ENCODE results near the gene LVRN. TPM values are rescaled to one million over a fixed set of nuclear protein-coding genes. Genes with fewer than 3 reads are reported as not detected.
"Not testable (repeated sequence)": the region's sequence is repeated elsewhere in the genome, so short reads cannot be mapped to it uniquely, and the experiment has no call there.

Gene LVRN
- total and polyA plus RNA-seq, 2 of the 4 experiments (the other 2 are of a cell fraction) = 0.10 to 0.18 TPM

DNA sequence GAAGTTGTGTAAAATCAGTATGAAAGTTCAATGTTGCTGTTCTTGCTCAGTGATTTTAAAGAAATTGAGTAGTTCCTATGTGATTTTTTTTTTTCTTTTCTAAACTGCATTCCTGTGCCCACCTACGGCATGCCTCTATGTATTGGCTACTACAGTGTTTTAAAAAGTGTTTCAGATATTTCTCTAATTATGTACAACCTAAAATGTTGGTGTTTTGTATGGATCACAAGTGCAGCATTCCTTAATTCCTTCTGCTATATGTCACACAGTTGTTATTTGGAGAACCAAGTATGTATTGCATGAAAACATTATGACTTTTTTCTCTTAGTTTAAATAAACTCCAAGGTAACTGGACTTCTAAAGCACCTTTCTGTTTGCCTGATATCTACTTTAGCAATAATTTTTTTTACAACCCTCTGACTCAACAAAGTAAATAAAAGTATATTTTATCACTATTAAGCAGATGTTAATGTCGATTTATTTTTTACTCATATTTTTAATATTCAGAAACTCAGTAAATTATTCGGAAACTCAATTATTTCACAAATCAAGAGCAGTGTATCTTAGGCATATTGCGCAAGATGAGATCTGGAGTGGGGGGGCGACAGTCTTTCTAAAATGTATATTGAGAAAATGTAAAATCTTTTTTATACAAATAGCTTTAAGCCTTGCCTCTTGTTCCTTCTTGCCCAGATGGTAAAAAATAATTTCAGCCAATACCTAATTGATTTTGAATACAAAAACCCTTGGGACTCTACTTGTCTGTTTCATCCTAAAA lies 48.5 kb upstream of the LVRN start:
- H3K4ac ChIP-seq (ENCODE audit: low read depth, low read length); H3K27me3 ChIP-seq (ENCODE audit: control insufficient read depth, insufficient read depth, low read length); H3K14ac ChIP-seq (replicated peaks; ENCODE audit: low read depth, low read length); H4K91ac ChIP-seq (ENCODE audit: insufficient read depth, low read depth, low read length); H4K5ac ChIP-seq (ENCODE audit: low read depth, low read length); H2BK5ac ChIP-seq (ENCODE audit: low read depth, low read length, poor library complexity, severe bottlenecking); H2BK120ac ChIP-seq (ENCODE audit: low read depth, low read length); H3K9ac ChIP-seq (ENCODE audit: low read depth, low read length); H2AFZ ChIP-seq (replicated peaks; ENCODE audit: low read length, poor library complexity); H2AK9ac ChIP-seq (replicated peaks; ENCODE audit: low read depth, low read length, poor library complexity); H3K4me3 ChIP-seq (ENCODE audit: insufficient read depth, low read depth, low read length); H2AK5ac ChIP-seq (ENCODE audit: low read depth, low read length); H2BK15ac ChIP-seq (ENCODE audit: low read depth, low read length); H3K9me3 ChIP-seq (ENCODE audit: control insufficient read depth, insufficient read depth, low read length); H3K9me1 ChIP-seq (ENCODE audit: insufficient read depth, low read length); H3K56ac ChIP-seq (ENCODE audit: extremely low read depth, insufficient read depth, low read length); H4K20me1 ChIP-seq (ENCODE audit: insufficient read depth, low read length); intact Hi-C loops (cut with micrococcal nuclease); H3K27ac ChIP-seq (ENCODE audit: insufficient read depth, low read length); DNase-seq; H2BK20ac ChIP-seq (ENCODE audit: low read depth, low read length); CTCF ChIA-PET; H3K4me1 ChIP-seq (ENCODE audit: control insufficient read depth, insufficient read depth, low read length); in situ Hi-C loops (cut with MboI; ENCODE audit: low sequenced_read_pairs); H4K8ac ChIP-seq (ENCODE audit: low read depth in 2 of 2, low read length in 2 of 2); H3K79me1 ChIP-seq (ENCODE audit: low read depth in 1 of 2, low read length in 2 of 2); dilution Hi-C loops (cut with HindIII; ENCODE audit: low sequenced_read_pairs, unreplicated experiment); POLR2A ChIA-PET (ENCODE audit: unreplicated experiment); H3K23ac ChIP-seq (ENCODE audit: low read depth, low read length); H3K18ac ChIP-seq (ENCODE audit: low read depth, low read length); H3K4me2 ChIP-seq (ENCODE audit: low read depth, low read length); H3K36me3 ChIP-seq (ENCODE audit: control insufficient read depth, insufficient read depth, low read length): not testable (repeated sequence)
- BruUV-seq (replicated peaks) = TSS peak; percentile 70
- ATAC-seq (ENCODE audit: low read depth) = peak; percentile 66
- no CpG with 5 or more reads among the region's 5 CpGs for WGBS, 2 experiments (ENCODE audit: extremely low coverage in 2 of 2, insufficient read length in 1 of 2)
- peak; percentile 92 for TF ChIP-seq CEBPB (IDR thresholded peaks at IDR 0.05; ENCODE audit: low read depth, low read length)
